Measurements from ENCODE around the gene MED23.

GRCh38 chr6:131655951-131656350, 27.9 kb upstream of the MED23 start:
- TF ChIP-seq CTCF (conservative IDR thresholded peaks at IDR 0.05; ENCODE audit: low read length): peak; percentile 33
- TF ChIP-seq EZH2phosphoT487 (IDR thresholded peaks at IDR 0.05; ENCODE audit: borderline replicate concordance): no peak

All from Loucy (cell line).